KMS-11 (cell line): ENCODE measurements around the gene CMTR2.

Experiments used
- H2AFZ ChIP-seq: fragments of 200-600 bp; sonication (generic); 2 replicates; pipeline ENCODE4 v1.6.1; 2016; ENCODE audit warnings: antibody characterized with exemption, mixed run types, low read depth
- H3K27ac ChIP-seq: fragments of 200-600 bp; sonication (generic); 2 replicates; pipeline ENCODE4 v1.6.1; 2016; ENCODE audit warnings: mild to moderate bottlenecking, mixed run types
- H3K27me3 ChIP-seq: fragments of 200-600 bp; sonication (generic); 2 replicates; pipeline ENCODE4 v1.6.1; 2017; ENCODE audit warnings: mild to moderate bottlenecking, low read depth, mixed run types, moderate library complexity; ENCODE audit not compliant: insufficient read depth
- H3K36me3 ChIP-seq: fragments of 200-600 bp; sonication (generic); 2 replicates; pipeline ENCODE4 v1.6.1; 2017; ENCODE audit warnings: mild to moderate bottlenecking, mixed run types; ENCODE audit not compliant: insufficient read depth
- H3K4me1 ChIP-seq: fragments of 200-600 bp; sonication (generic); 2 replicates; pipeline ENCODE4 v1.6.1; 2016; ENCODE audit warnings: mild to moderate bottlenecking, low read depth, mixed run types; ENCODE audit not compliant: poor library complexity, severe bottlenecking
- H3K4me2 ChIP-seq: fragments of 200-600 bp; sonication (generic); 2 replicates; pipeline ENCODE4 v1.7.0; 2016; ENCODE audit warnings: mild to moderate bottlenecking, mixed run types
- H3K4me3 ChIP-seq: fragments of 200-600 bp; sonication (generic); IDR thresholded peaks from 2 replicates; pipeline ENCODE4 v1.6.1; 2017; ENCODE audit warnings: low read depth, low read length, mixed read lengths; ENCODE audit not compliant: insufficient read depth
- H3K79me2 ChIP-seq: fragments of 200-600 bp; sonication (generic); 2 replicates; pipeline ENCODE4 v1.6.1; 2016; ENCODE audit warnings: low read depth, mixed run types; ENCODE audit not compliant: insufficient read depth
- H3K9ac ChIP-seq: fragments of 200-600 bp; sonication (generic); 2 replicates; pipeline ENCODE4 v1.6.1; 2016; ENCODE audit warnings: mild to moderate bottlenecking, mixed run types
- H4K20me1 ChIP-seq: fragments of 200-600 bp; sonication (generic); 2 replicates; pipeline ENCODE4 v1.6.1; 2016; ENCODE audit warnings: mild to moderate bottlenecking, mixed run types; ENCODE audit not compliant: insufficient read depth
- CTCF ChIP-seq: fragments of 200-600 bp; sonication (generic); conservative IDR thresholded peaks from 2 replicates; pipeline ENCODE4 v1.6.1; 2017; ENCODE audit warnings: low read depth, mild to moderate bottlenecking, antibody characterized with exemption, low read length, moderate library complexity, mixed read lengths

Gene CMTR2

DNA sequence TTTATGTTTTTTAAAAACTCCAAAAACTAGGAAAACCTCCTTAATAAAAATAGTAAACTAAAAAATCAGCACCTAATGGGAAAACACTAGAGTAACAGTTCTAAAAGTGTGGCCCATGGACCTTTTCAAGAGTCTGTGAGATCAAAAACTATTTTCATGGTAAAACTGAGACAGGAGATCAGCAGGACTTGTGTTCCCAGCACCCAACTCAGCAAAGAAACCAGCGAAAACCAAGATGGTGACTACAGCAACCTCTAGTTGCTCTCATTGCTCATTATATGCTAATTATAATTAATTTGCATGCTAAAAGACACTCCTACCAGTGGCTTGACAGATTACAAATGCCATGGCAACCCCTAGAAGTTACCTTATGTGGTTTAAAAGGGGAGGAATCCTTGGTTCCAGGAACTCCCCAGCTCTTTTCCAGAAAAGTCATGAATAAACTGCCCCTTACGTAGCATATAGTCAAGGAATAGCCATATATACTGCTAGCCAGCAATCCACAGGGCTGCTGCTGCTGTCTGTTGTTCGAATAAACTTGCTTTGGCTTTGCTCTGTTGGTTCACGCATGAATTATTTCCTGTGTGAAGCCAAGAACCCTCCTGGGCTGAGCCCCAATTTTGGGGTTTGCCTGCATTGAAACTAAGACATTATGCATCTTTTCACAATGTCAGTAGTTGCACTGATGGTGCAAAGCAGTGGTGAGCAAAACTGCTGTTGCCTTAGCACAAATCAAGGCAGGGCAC lies 12.4 kb downstream of the CMTR2 start:
- H3K4me2 ChIP-seq = no peak overlapping the region
- H3K36me3 ChIP-seq = no peaks in the 10 kb centered on the region
- H3K9ac ChIP-seq = no peak overlapping the region
- no peak for TF ChIP-seq CTCF
- no peaks in the 10 kb centered on the region for H4K20me1 ChIP-seq
- H3K79me2 ChIP-seq = no peaks in the 10 kb centered on the region
- H3K27ac ChIP-seq = no peak overlapping the region
- no peak overlapping the region for H2AFZ ChIP-seq
- H3K4me3 ChIP-seq = no peak overlapping the region
- no peaks in the 10 kb centered on the region for H3K4me1 ChIP-seq
- no peaks in the 10 kb centered on the region for H3K27me3 ChIP-seq

DNA sequence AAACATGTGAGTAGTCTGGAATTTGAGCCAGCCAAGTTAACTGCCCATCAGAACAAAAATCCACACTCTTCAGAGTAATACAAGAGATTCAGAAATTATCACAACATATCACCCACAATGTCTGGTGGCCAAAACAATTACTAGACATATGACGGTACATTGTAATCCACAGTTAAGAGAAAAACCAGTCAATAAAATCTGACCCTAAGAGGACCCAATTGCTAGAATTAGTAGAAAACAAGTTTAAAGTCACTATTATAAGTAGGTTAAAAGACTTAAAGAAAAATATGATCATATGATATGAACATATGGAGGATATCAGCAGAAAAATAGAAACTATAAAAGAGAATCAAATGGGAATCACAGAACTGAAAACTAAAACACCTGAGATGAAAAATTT lies 15.8 kb downstream of the CMTR2 start:
- Histone ChIP-seq H3K4me1 (no peaks in the 10 kb centered on the region), H3K27ac (no peak overlapping the region), H2AFZ (no peak overlapping the region), H3K4me2 (no peak overlapping the region), H3K4me3 (no peak overlapping the region), H4K20me1 (no peaks in the 10 kb centered on the region), H3K9ac (no peak overlapping the region), H3K36me3 (no peaks in the 10 kb centered on the region), H3K27me3 (no peaks in the 10 kb centered on the region), H3K79me2 (no peaks in the 10 kb centered on the region)
- TF ChIP-seq CTCF = no peak

- H2AFZ ChIP-seq = no peak overlapping the region
- no peak overlapping the region for H3K4me3 ChIP-seq
- no peak overlapping the region for H3K27ac ChIP-seq
- no peak overlapping the region for H3K4me2 ChIP-seq
- no peaks in the 10 kb centered on the region for H3K27me3 ChIP-seq
- H3K79me2 ChIP-seq = no peaks in the 10 kb centered on the region
- H4K20me1 ChIP-seq = no peaks in the 10 kb centered on the region
- no peaks in the 10 kb centered on the region for H3K4me1 ChIP-seq
- TF ChIP-seq CTCF = no peak
- no peak overlapping the region for H3K9ac ChIP-seq
- H3K36me3 ChIP-seq = no peaks in the 10 kb centered on the region
These were observed 24.9 kb downstream of the CMTR2 start for GRCh38 chr16:71264299-71264698.

DNA sequence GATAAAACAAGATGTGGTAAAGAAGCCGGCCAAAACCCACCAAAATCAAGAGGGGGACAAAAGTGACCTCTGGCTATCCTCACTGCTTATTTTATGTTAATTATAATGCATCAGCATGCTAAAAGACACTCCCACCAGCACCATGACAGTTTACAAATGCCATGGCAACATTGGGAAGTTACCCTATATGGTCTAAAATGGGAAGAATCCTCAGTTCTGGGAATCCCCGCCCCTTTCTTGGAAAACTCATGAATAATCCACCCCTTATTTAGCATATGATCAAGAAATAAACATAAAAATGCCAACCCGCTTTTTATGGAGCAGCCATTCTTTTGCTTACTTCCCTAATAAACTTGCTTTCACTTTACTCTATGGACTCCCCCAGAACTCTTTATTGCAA lies 25.6 kb downstream of the CMTR2 start:
- Histone ChIP-seq H3K27me3 (no peaks in the 10 kb centered on the region), H3K4me3 (no peak overlapping the region), H3K4me1 (no peaks in the 10 kb centered on the region), H3K36me3 (no peaks in the 10 kb centered on the region), H3K79me2 (no peaks in the 10 kb centered on the region), H3K9ac (no peak overlapping the region), H4K20me1 (no peaks in the 10 kb centered on the region), H2AFZ (no peak overlapping the region), H3K4me2 (no peak overlapping the region), H3K27ac (no peak overlapping the region)
- no peak for TF ChIP-seq CTCF
